Bronchial epithelial cell (primary cell): ENCODE data around the gene LRRC55. TPM values are rescaled to one million over a fixed set of nuclear protein-coding genes. Genes with fewer than 3 reads are reported as not detected.

Experiments used
- DNase-seq: peaks from one replicate; pipeline ENCODE4 v3.0.0-alpha.2; 2010; ENCODE audit warnings: low read depth
- FAIRE-seq: peaks from 2 replicates; lab custom pipeline; 2011; peaks lifted over from hg19 to GRCh38; lab: Jason Lieb, UNC
- H3K27me3 ChIP-seq: 2 replicates; pipeline ENCODE4 v1.5.1; 2011; ENCODE audit warnings: low read length; ENCODE audit not compliant: control insufficient read depth, insufficient read depth
- H3K36me3 ChIP-seq: 2 replicates; pipeline ENCODE4 v1.5.1; 2011; ENCODE audit warnings: low read length; ENCODE audit not compliant: control insufficient read depth, insufficient read depth
- H3K4me3 ChIP-seq: 2 replicates; pipeline ENCODE4 v1.5.1; 2011; ENCODE audit warnings: mild to moderate bottlenecking, low read depth, low read length, control low read depth
- total RNA-seq: library from RNA; depleted of rRNA; stranded (reverse); fragments of >200 nt; gene quantifications from 2 replicates; pipeline ENCODE4 v1.2.1, GENCODE V29; 2014
- TF ChIP-seq, protein P1 (sequence below): IDR thresholded peaks from 2 replicates; pipeline ENCODE4 v1.5.1; 2011; ENCODE audit warnings: mild to moderate bottlenecking, moderate library complexity, low read length, control low read depth, inconsistent platforms; ENCODE audit not compliant: insufficient read depth, severe bottlenecking

The LRRC55 gene
- total RNA-seq, 1 donor from 2014 or later: not detected

DNA sequence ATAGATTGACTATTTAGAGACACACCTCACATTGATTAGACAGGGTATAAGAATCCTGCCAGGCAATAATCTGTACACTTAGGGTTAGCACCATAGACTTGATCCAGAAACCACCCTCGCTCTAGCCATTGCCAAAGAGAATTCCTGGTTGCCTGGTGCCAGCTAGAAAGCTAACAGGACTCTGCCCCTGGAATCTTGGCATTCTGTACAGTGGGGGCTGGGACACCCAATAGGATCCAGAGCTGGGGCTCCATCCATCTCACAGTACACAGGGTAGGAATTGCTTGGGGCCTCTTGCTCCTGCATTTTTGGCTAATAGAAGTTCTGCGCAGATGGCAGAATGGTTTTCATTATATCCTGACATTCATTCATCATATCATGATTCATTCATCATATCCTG is 58.3 kb downstream of the LRRC55 start:
- no peaks in the 10 kb centered on the region for H3K36me3 ChIP-seq
- FAIRE-seq (no peak), DNase-seq (no peak)
- H3K4me3 ChIP-seq: no peak overlapping the region
- H3K27me3 ChIP-seq: no peaks in the 10 kb centered on the region
- TF ChIP-seq, protein P1, sequence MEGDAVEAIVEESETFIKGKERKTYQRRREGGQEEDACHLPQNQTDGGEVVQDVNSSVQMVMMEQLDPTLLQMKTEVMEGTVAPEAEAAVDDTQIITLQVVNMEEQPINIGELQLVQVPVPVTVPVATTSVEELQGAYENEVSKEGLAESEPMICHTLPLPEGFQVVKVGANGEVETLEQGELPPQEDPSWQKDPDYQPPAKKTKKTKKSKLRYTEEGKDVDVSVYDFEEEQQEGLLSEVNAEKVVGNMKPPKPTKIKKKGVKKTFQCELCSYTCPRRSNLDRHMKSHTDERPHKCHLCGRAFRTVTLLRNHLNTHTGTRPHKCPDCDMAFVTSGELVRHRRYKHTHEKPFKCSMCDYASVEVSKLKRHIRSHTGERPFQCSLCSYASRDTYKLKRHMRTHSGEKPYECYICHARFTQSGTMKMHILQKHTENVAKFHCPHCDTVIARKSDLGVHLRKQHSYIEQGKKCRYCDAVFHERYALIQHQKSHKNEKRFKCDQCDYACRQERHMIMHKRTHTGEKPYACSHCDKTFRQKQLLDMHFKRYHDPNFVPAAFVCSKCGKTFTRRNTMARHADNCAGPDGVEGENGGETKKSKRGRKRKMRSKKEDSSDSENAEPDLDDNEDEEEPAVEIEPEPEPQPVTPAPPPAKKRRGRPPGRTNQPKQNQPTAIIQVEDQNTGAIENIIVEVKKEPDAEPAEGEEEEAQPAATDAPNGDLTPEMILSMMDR: no peak

DNA sequence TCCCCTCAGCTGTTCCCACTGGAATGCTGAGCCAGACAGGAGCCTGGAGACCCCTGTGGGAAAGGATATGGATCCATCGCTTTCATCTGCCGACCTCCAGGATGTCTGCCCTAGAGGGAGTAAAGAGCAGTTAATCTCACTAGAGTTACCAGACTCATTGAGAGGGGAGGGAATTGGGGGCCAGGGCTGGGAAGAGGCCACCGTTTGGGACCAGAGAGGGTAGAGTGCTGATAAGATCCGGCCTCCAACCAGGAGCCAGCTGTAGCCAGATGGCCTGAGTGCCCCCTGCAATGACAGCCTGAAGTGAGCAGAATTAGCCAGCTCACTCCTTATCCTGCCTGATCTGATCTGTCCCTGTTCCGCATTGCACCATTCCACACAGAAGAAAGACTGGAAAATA is 59.0 kb downstream of the LRRC55 start:
- FAIRE-seq (no peak), DNase-seq (no peak)
- H3K27me3 ChIP-seq: no peaks in the 10 kb centered on the region
- TF ChIP-seq, protein P1: no peak
- H3K4me3 ChIP-seq: no peak overlapping the region
- H3K36me3 ChIP-seq: no peaks in the 10 kb centered on the region

Other genes starting within 250 kb of the LRRC55 start
- gene OR5AK2, start 193.0 kb upstream of the LRRC55 start, total RNA-seq: not detected in 2 replicates
- gene APLNR, start 55.3 kb downstream of the LRRC55 start, total RNA-seq: not detected in 2 replicates
- 67.9 and 160 TPM in 2 replicates for gene TNKS1BP1, start 143.0 kb downstream of the LRRC55 start, total RNA-seq
- gene SSRP1, start 153.9 kb downstream of the LRRC55 start, total RNA-seq: 96.6 and 100 TPM in 2 replicates
- gene P2RX3, start 156.4 kb downstream of the LRRC55 start, total RNA-seq: not detected in 2 replicates
- not detected in 2 replicates for gene PRG3, start 199.2 kb downstream of the LRRC55 start, total RNA-seq
- gene PRG2, start 208.7 kb downstream of the LRRC55 start, total RNA-seq: under 0.01 TPM in 1 of 2 replicates, not detected in the other
- 1.8 and 3.2 TPM in 2 replicates for gene SLC43A3, start 245.2 kb downstream of the LRRC55 start, total RNA-seq